ENCODE data around the gene TMCC1.
"Not testable (repeated sequence)": the region's sequence is repeated elsewhere in the genome, so short reads cannot be mapped to it uniquely, and the experiment has no call there.

The TMCC1 gene

DNA sequence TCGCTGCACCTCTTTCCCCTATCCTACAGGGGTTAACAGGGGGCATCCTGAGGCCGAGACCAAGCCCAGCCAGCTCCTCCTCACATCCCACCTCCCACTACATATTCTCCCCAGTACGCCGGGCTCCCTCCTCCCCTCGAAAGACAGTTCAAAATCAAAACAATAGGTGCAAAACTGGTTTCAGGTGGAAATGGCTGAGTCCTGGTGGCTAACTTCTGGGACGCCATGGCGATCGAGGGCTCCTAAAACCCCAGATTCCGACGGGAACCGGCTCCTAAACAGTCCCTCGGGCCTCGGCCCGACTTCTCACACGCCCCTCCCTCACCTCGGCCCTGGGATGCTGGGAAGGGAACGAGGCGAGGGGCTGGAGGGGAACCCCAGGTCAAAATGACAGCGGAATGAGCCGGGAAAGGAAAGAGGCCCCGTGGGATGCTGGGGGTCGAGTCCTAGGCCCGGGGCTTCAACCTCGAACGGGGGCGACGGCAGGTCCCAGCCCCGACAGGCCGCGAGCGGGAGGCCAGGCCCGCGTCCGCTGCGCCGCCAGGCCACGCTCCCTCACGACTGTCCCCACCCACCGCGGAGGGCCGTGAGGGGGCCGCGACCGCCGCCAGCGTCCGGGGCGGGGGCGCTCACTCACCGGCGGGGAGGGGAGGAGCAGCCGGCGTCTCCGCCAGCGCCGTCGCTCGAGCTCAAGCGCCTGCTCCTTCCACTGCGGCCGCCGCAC, 492 bp downstream of the TMCC1 start:
- no peak for DNase-seq (ENCODE audit: low spot score)

- DNase-seq (ENCODE audit: low spot score): no peak
These were observed 1.0 kb downstream of the TMCC1 start for GRCh38 chr3:129892486-129892856.

- no peak for DNase-seq (ENCODE audit: low spot score)
These were observed 2.6 kb downstream of the TMCC1 start for GRCh38 chr3:129890891-129891290.

- DNase-seq (ENCODE audit: low spot score): no peak
These were observed 3.4 kb downstream of the TMCC1 start for GRCh38 chr3:129890125-129890524.

GRCh38 chr3:129888771-129889170, 4.7 kb downstream of the TMCC1 start:
- DNase-seq (ENCODE audit: low spot score): no peak

DNA sequence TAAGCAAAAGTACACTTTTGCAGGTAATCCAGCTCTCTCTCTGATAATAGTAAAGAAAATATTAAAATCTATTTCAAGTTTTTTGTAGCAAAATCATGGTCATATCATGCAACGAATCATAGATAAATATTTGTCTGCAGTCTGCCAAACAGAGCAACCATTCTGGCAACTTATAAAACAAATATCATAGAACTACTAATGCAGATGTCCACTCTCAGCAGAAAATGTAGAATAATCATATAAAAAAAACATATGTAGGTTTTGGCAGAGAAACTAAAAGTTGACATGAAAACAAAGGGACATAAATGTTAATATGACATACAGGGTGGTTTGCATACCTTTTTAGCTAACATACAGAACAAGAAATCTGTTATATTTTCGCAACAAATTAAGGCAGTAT, 12.2 kb downstream of the TMCC1 start:
- no peak for DNase-seq (ENCODE audit: low spot score)

DNA sequence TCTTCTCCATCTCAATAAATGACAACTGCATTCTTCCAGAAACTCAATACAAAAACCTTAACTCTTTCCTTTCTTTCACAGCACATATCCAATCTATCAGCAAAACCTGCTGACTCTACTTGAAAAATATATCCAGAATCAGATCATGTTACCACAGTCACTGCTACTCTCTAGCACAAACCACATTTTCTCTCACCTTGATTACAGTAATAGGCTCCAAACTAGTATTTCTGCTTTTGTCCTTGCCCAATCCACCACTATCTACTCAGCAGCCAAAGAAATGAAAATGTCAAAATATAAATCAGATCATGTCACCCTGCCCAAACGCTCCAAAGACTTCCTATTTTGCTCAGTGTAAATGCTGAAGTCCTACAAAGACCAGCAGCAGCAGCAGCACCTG, 15.2 kb downstream of the TMCC1 start:
- DNase-seq (ENCODE audit: low spot score): no peak

GRCh38 chr3:129874479-129874878, 19.0 kb downstream of the TMCC1 start:
- DNase-seq (ENCODE audit: low spot score): not testable (repeated sequence)

DNA sequence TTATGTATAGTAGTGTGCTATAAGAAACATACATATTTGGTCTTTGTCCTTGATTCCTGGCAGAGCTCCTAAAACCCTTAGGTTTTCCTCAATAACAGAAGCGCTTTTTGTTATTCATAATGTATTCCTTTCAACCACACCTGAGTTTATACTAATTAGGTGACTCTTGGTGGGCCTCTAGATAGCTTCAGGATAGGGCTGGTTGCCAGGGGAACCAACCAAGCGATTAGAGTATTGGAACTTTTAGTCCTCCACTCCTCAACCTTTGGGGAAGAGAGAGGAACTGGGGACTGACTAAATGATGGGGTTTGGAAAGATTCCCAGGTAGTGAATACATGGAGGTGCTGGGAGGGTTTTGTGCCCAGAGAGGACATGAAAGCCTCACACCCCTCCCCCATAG, 24.6 kb downstream of the TMCC1 start:
- DNase-seq (ENCODE audit: low spot score): no peak

GRCh38 chr3:129867506-129868124, 25.9 kb downstream of the TMCC1 start:
- DNase-seq (ENCODE audit: low spot score): no peak

- DNase-seq (ENCODE audit: low spot score): no peak
These were observed 27.7 kb downstream of the TMCC1 start for GRCh38 chr3:129865806-129866205.

- no peak for DNase-seq (ENCODE audit: low spot score)
These were observed 29.0 kb downstream of the TMCC1 start for GRCh38 chr3:129864519-129864918.

GRCh38 chr3:129859272-129859671, 34.2 kb downstream of the TMCC1 start:
- no peak for DNase-seq (ENCODE audit: low spot score)

- no peak for DNase-seq (ENCODE audit: low spot score)
These were observed 35.6 kb downstream of the TMCC1 start for GRCh38 chr3:129857899-129858298.

DNA sequence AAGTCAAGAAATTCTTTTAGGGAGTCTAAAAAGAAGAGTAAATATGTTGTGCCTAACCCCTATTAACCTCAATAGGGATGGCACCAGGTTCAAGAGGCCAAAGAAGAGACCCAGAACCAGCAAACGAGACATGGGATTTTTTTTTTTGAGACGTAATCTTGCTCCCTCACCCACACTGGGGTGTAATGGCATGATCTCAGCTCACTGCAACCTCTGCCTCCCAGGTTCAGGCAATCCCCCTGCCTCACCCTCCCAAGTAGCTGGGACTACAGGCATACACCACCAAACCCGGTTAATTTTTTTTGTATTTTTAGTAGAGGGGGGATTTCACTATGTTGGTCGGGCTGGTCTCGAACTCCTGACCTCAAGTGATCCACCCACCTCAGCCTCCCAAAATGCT, 36.7 kb downstream of the TMCC1 start:
- not testable (repeated sequence) for DNase-seq (ENCODE audit: low spot score)

DNA sequence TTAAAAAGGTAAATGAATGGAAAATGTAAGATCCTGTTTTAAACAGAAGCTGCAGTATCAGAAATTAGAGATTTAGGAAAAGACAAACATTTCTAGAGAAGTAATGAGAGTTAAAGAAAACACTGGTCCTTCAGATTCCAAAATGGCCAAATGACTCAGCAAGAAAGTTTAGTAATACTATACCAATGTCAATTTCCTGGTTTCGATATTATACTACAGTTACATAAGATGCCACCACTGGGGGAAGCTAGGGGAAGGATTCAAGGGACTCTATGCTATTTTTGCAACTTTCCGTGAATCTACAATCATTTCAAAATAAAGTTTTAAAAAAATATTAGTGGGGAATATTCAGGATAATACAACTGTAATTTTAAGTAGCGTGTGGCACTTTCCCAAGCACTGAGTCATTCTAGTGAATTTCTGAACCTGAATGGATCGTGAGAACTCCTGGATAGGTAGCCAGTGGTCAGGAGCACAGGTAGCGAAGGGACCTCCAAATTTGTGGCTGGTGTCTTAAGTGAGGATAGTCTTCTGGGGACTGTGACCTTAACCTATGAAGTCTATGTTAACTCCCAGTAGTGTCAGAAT, 37.6 kb downstream of the TMCC1 start:
- DNase-seq (ENCODE audit: low spot score): peak; percentile 39

DNA sequence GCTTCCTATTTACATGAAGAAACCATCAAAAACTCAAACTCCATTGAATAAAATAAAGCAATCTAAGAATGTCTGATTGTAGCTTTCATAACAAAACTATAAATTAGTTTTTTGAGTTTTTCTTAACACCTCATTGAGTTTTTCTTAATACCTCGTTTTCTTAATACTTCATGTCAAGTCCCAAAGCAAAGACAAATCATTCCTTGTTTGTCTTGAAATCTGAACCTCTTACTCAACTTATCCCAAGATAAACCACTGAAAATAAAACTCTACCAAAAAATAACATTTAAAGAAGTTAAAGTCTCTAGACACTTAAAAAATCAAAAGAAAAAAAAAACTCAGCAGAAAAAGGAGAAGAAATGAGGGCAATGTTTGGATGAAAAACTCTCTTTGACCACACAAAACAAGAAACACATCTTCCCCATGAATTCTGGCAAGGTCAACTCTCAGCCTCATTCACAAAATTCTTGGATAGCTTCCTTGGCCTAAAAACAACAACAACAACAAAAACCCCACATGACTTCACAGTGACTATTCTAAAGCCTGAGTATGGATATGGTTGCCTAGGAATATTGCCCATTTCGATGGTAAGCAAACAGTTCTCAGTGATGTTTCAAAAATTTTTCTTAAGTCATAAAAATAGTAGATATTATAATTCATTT, 38.2 kb downstream of the TMCC1 start:
- DNase-seq (ENCODE audit: low spot score): peak; percentile 74

GRCh38 chr3:129854460-129854859, 39.1 kb downstream of the TMCC1 start:
- DNase-seq (ENCODE audit: low spot score): no peak

DNA sequence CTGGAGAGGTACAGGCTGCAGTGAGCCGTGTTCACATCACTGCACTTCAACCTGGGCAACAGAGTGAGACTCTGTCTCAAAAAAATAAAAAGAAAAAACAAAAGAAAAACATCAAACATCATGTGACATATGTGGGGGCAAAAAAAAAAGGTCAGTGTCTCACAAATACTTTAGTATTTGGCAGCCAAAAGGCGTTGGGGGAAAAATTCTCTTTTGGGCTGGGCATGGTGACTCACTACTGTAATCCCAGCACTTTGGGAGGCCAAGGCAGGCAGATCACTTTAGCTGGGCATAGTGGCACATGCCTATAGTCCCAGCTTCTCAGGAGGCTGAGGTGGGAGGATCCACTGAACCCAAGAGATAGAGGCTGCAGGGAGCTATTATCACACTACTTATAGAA, 47.6 kb downstream of the TMCC1 start:
- DNase-seq (ENCODE audit: low spot score): no peak

DNA sequence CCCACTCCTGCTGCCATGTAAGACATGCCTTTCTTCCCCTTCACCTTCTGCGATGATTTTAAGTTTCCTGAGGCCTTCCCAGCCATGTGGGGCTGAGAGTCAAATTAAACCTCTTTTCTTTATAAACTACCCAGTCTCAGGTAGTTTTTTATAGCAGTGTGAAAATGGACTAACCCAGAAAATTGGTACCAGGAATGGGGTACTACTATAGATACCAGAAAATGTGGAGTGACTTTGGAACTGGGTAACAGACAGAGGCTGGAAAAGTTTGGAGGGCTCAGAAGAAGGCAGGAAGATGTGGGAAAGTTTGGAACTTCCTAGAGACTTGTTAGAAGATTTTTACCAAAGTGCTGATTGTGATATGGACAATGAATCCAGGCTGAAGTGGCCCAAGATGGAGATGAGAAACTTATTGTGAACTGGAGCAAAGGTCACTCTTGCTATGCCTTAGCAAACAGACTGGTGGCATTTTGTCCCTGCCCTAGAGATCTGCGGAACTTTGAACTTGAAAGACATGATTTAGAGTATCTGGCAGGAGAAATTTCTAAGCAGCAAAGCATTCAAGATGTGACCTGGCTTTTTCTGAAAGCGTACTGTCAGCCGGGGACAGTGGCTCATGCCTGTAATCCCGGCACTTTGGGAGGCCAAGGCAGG, 52.7 kb downstream of the TMCC1 start:
- no peak for DNase-seq (ENCODE audit: low spot score)

- DNase-seq (ENCODE audit: low spot score): no peak
These were observed 55.4 kb downstream of the TMCC1 start for GRCh38 chr3:129838086-129838485.

DNA sequence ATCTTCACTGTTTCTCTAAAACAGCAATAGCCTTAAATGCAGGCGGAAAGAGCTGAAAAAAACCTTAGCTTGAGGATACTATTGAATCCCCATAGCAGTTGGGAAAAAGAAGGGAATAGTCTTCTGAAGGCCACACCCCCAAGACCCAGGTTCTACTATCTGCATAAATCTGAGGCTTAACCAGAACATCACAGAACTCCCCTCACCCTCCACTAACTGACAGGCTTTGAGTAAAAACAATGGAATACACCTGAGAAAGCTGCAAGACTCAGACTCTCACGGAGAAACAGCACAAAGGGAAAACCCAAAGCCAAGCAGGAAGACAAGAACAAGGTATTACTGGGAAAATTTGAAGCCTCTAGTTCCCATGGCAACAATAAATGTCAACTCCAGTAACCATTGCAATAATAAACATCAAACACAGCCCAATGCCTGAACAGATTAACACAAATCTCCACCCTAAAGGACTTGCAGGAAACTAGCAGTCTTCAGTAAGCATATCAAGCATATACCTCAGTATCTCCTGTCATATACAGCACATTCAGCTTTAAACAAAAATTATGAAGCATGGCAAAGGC, 56.4 kb downstream of the TMCC1 start:
- DNase-seq (ENCODE audit: low spot score): no peak

Data from putamen (tissue), 1 donor.